ENCODE results near the gene HSF2BP.

The HSF2BP gene

GRCh38 chr21:43648171-43648570, 11.1 kb downstream of the HSF2BP start:
- DNase-seq: no peak

DNA sequence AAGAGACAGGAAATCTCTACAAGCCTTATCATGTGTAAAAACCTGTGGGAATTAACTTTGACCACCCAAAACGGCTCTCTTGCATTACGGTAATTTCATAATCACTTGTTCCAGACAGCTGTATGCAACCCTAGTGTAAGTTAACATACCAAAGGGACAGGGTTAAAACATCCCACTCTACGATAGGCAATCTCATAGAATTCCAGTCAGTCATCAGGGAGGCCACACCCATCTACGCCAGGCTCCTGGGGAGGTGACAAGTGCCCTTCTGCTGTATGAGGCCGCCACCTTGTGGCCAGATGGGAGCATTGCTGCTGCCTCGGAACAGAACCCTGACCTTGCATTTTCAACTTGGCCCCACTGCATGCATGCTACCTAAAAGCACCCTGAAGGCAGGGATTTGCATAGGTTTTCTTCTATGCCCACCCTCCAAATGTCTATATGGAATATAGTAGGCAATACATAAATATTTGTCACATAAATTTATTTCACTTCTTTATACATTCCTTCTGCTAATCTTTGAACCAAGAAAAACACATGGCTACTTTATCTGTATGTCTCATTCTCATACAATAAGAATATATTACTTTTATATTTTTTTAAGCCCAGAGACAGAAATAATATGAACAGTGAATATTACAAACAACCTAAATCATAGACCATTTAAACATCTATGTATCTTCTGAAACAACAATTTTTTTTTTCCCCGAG, 12.6 kb downstream of the HSF2BP start:
- DNase-seq: peak; percentile 94

DNA sequence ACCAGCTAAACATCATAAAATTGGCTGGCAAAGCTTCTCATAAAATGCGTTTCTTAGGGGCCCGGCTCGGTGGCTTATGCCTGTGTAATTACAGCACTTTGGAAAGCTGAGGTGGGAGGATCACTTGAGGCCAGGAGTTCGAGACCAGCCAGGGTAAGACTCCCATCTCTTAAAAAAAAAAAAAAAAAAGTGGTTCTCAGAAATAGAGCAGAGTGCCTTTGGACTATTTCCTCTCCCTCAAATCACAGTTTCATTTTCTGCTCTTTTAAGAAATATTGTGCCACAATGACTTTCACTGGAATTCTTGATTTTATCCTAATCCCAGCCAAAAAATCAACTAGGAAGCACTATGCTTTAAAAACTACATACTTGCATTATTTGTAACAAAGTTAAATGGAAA, 13.3 kb downstream of the HSF2BP start:
- DNase-seq: no peak

- DNase-seq: peak; percentile 74
Observed at GRCh38 chr21:43645136-43645891, 14.0 kb downstream of the HSF2BP start.

- peak; percentile 10 for DNase-seq
Observed at GRCh38 chr21:43644609-43645008, 14.7 kb downstream of the HSF2BP start.

DNA sequence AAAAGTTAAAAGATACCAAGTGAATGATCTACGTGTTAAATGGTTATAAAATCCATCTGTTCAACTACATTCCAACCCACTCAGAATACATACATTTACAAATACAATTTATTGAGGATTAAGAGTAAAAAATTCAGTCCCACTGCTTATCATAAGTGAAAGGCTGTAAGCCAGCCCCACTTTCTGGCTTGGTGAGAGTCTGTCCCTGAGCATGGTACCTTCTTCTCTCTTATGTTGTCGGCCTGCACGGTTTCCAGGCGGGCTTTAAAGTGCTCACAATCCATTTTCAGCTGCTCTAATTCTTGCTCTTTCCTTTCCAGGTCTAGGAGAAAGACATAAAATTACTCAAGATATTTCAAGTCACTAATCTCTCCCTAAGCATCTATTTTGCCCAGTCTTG, 15.2 kb downstream of the HSF2BP start:
- no peak for DNase-seq

DNA sequence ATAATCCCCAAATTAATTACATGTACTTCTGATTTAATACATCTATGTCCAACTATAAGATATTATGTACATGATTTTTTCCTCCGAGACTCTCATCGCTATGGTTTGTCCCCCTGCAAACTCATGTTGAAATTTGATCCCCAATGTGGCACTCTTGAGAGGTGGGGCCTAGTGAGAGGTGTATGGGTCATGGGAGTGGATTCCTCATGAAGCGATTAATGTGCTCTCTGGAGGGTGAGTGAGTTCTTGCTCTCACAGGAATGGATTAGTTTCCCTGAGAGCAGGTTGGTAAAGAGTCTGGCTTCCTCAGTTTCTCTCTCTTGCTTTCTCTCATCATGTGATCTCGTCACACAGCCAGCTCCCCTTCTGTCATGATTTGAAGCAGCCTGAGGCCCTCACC, 16.1 kb downstream of the HSF2BP start:
- no peak for DNase-seq

DNA sequence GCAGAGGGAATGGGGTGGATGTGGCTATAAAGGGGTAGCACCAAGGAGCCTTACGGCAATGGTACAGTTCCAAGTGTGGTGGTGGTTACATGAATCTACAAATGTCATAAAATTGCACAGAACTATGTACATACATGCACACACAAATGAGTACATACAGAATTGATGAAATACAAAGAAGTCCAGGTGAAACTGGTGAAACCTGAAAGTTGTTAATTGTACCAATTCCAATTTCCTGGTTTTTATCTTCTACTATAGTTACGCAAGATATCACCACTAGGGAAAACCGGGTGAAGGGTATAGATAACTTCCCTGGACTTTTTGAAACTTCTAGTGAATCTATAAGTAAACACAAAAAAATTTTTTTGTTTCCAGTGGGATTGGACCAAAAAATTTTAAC, 18.9 kb downstream of the HSF2BP start:
- no peak for DNase-seq

- DNase-seq: peak; percentile 89
Observed at GRCh38 chr21:43639470-43640353, 19.6 kb downstream of the HSF2BP start.

- DNase-seq: no peak
Observed at GRCh38 chr21:43637530-43638158, 21.6 kb downstream of the HSF2BP start.

DNA sequence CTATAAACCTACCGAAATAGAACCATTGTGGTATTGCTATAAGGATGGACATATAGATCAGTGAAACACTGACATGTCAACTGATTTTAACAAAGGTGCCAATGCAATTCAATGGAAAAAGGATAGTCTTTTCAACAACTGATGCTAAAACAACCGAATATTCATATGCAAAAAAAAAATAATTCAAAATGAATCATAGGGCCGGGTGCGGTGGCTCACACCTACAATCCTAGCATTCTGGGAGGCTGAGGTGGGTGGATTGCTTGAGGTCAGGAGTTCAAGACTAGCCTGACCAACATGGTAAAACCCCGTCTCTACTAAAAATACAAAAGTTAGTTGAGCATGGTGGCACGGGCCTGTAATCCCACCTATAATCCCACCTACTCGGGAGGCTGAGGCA, 23.9 kb downstream of the HSF2BP start:
- DNase-seq: no peak

GRCh38 chr21:43634618-43635017, 24.7 kb downstream of the HSF2BP start:
- DNase-seq: peak; percentile 34

DNA sequence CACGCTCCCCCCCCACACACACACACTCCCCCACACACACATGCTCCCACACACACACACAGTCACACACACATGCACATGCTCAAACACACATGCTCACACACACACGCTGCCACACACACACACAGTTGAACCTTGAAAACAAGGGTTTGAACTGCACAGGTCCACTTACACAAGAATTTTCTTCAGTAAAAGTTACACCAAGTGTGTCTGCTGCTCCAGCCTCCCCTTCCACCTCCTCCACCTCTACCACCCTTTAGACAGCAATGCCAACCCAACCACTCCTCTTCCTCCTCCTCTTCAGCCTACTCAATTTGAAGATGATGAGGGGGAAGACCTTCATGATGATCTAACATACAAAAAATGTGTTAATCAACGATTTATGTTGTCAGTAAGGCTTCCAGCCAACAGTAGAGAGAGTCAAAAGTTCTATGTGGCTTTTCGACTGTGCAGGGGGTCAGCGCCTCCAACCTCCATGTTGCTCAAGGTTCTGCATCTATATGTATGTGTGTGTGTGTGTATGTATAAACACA, 26.8 kb downstream of the HSF2BP start:
- DNase-seq: no peak

DNA sequence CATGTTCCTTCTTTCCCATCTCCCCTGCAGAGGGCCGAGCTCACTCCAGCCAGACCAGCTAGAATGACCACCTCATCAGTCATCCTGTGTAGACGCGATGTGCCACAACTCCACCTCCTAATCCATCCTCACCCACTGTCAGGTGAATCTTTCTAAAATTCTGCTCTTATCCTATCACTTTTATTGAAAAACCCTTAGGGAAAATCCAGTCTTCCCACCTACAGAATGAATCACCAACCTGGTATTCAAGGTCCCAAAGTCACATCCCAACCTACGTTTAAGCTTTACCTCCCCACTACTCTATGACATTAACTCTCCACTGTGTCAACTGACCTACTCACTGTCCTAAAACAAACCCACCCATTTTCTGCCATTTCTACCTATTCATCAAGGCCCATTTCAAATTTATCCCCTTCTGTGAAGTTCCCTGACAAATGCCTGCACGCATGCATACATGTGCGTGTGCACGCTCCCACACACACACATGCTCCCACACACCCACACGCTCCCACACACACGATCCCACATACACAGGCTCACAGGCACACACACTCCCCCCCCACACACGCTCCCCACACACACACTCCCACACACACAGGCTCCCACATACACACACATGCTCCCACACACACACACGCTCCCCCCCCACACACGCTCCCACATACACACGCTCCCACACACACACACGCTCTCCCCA, 27.7 kb downstream of the HSF2BP start:
- DNase-seq: no peak

DNA sequence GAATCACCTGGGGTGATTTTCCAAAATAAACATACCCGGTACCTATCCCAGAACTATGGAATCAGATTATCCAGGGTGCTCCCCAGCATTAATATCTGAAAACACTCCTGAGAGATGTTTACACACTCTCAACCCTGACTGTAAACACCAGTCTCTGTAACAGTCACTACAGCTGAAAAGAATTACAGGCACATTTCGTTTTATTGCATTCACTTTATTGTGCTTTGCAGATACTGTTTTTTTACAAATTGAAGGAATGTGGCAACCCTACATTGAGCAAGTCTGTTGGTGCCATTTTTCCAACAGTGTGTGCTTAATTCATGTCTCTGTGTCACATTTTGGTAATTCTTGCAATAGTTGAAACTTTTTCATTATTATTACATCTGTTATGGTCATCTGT, 31.8 kb downstream of the HSF2BP start:
- no peak for DNase-seq

- DNase-seq: no peak
Observed at GRCh38 chr21:43626390-43626789, 32.9 kb downstream of the HSF2BP start.

DNA sequence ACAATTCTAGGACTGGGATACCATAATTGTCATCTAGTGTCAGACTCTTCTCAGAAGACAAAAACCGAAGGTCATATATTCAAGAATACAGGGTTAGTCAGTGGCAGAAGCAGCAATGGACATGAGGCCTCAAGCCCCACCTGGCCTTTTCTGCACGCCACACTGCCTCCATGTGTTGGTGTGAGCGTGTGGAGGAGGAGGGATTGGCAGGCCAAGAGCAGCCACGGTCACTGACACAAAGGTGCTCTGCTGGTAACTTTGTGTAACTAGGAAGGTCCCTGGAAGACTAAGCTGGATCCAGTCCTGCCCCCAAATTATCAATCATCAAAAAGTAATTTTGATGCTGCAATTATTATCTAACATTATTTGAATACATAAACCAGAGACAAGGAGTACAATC, 34.9 kb downstream of the HSF2BP start:
- DNase-seq: no peak

DNA sequence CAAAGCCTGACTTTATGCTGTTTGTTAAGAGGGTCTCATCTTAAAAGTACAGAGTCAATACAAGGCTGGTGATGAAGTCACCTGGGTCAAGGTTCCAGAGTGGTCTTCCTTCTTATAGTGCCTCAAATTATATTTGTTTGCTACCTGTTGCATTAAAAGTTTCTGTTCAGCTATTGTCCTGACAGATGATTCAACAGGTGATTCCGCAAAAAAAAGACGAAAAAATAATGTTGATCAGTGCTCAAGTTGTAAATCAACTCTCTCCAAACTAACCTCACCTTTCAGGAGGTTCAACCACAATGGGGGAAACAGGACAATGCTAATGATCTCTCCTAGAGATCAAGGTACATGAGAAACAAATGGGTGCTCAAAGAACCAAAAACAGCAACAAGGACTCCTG, 35.7 kb downstream of the HSF2BP start:
- no peak for DNase-seq

GRCh38 chr21:43622796-43623195, 36.5 kb downstream of the HSF2BP start:
- no peak for DNase-seq

DNA sequence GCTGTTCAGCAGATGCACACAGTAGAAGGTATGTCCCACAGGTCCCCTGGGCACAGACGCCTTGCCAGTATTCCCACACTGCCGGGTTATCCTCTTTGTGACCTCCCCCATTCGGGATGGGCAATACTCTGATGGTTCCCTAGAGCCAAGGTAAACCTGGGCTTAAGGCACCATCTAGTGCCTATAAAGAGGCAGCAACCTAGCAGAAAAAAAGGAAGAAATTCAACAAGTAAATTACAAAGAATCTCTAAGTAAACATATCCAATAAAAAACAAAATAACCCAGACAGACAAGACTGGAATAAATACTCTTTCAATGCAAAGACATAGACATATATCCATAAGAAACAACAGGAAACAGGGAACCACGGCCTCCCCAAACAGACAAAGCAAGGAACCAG, 39.4 kb downstream of the HSF2BP start:
- no peak for DNase-seq

- DNase-seq: no peak
Observed at GRCh38 chr21:43619344-43619743, 39.9 kb downstream of the HSF2BP start.

GRCh38 chr21:43618940-43619339, 40.3 kb downstream of the HSF2BP start:
- DNase-seq: no peak

All from HCEC 1CT (cell line).